Hematopoietic multipotent progenitor cell treated with erythropoietin and hydrocortisone succinate and interleukin-3 and kit ligand, for 8 days (in vitro differentiated cells): Measurements from ENCODE around the gene MTR.
"Not testable (repeated sequence)": the region's sequence is repeated elsewhere in the genome, so short reads cannot be mapped to it uniquely, and the experiment has no call there.

ENCODE experiments used
- DNase-seq: peaks from one replicate; pipeline ENCODE4 v3.0.0-alpha.2; 2015

The MTR gene

GRCh38 chr1:236834876-236835275, 39.8 kb downstream of the MTR start:
- no peak for DNase-seq

GRCh38 chr1:236835491-236835890, 40.4 kb downstream of the MTR start:
- no peak for DNase-seq

- DNase-seq: no peak
Observed at GRCh38 chr1:236836157-236836556, 41.1 kb downstream of the MTR start.

GRCh38 chr1:236837115-236837514, 42.0 kb downstream of the MTR start:
- DNase-seq: no peak

- DNase-seq: no peak
Observed at GRCh38 chr1:236837897-236838296, 42.8 kb downstream of the MTR start.

- DNase-seq: no peak
Observed at GRCh38 chr1:236841341-236841740, 46.2 kb downstream of the MTR start.

- DNase-seq: no peak
Observed at GRCh38 chr1:236844499-236845271, 49.6 kb downstream of the MTR start.

- DNase-seq: no peak
Observed at GRCh38 chr1:236845830-236846229, 50.7 kb downstream of the MTR start.

GRCh38 chr1:236848274-236848923, 53.3 kb downstream of the MTR start:
- DNase-seq: no peak

GRCh38 chr1:236850077-236850979, 55.2 kb downstream of the MTR start:
- no peak for DNase-seq

- no peak for DNase-seq
Observed at GRCh38 chr1:236851871-236852270, 56.8 kb downstream of the MTR start.

- no peak for DNase-seq
Observed at GRCh38 chr1:236853921-236854604, 59.0 kb downstream of the MTR start.

- no peak for DNase-seq
Observed at GRCh38 chr1:236854605-236854983, 59.5 kb downstream of the MTR start.

GRCh38 chr1:236856649-236857048, 61.6 kb downstream of the MTR start:
- not testable (repeated sequence) for DNase-seq

GRCh38 chr1:236858165-236858564, 63.1 kb downstream of the MTR start:
- DNase-seq: no peak

GRCh38 chr1:236860101-236860500, 65.0 kb downstream of the MTR start:
- no peak for DNase-seq

- no peak for DNase-seq
Observed at GRCh38 chr1:236860674-236861073, 65.6 kb downstream of the MTR start.

- no peak for DNase-seq
Observed at GRCh38 chr1:236861560-236862218, 66.6 kb downstream of the MTR start.

GRCh38 chr1:236862219-236862591, 67.1 kb downstream of the MTR start:
- no peak for DNase-seq

- no peak for DNase-seq
Observed at GRCh38 chr1:236862615-236863211, 67.6 kb downstream of the MTR start.

GRCh38 chr1:236864211-236864610, 69.1 kb downstream of the MTR start:
- no peak for DNase-seq
